T47D (cell line): ENCODE measurements around the gene PLPPR3.

Source experiments
- DNase-seq, 2 experiments: peaks; one replicate each; pipeline versions ENCODE4 v3.0.0 to v3.0.0-alpha.2; 2011 to 2012; ENCODE audit warnings: low read depth in 1 of 2, low spot score in 1 of 2
- JUND ChIP-seq: IDR thresholded peaks from 2 replicates; pipeline ENCODE4 v1.6.1; 2012; ENCODE audit warnings: low read depth
- in situ Hi-C: cut with HindIII; loops from 2 replicates; pipeline ENCODE4 v1.10.0; 2016; ENCODE audit warnings: low sequenced_read_pairs, low pct_unique_long_range_greater_than_20kb

Gene PLPPR3

DNA sequence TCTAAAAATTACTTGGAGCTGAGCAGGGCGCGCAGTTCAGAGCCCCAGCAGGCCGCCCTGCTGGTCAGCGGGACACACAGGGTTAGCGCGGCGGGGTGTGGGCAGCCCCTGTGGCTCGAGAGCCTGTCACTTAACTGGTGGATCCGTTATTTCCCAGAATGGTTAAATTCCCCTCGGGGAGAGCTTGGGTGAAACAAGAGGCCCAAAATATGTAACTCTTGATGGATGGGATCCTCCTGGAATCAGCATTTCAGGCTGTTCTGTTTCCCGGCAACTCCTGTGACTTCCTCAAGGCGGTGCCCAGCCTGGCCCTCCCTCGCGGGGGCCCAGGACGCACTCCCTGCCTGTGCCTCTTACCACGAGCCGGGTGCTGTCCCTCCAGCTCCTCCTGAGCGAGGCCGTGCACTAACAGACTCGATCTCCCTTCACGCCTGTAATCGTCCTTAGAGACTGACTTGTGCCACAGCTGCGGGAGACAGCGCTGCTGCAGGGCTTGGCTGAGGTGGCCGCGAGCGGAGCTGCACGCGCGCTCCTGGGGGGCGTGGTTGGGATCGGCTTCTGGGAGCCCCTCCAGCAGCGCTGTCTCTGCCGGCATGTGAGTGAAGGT lies 14.8 kb downstream of the PLPPR3 start:
- DNase-seq: no peak
- in situ Hi-C loops: no loop called here
- TF ChIP-seq JUND: no peak

- no peak for DNase-seq
Measured at GRCh38 chr19:805600-806550, 15.9 kb downstream of the PLPPR3 start.

GRCh38 chr19:805166-805551 lies 16.6 kb downstream of the PLPPR3 start:
- no peak for TF ChIP-seq JUND

More at GRCh38 chr19:805600-806550, 15.9 kb downstream of the PLPPR3 start:
- no peak for TF ChIP-seq JUND
- in situ Hi-C loops: no loop called here

DNA sequence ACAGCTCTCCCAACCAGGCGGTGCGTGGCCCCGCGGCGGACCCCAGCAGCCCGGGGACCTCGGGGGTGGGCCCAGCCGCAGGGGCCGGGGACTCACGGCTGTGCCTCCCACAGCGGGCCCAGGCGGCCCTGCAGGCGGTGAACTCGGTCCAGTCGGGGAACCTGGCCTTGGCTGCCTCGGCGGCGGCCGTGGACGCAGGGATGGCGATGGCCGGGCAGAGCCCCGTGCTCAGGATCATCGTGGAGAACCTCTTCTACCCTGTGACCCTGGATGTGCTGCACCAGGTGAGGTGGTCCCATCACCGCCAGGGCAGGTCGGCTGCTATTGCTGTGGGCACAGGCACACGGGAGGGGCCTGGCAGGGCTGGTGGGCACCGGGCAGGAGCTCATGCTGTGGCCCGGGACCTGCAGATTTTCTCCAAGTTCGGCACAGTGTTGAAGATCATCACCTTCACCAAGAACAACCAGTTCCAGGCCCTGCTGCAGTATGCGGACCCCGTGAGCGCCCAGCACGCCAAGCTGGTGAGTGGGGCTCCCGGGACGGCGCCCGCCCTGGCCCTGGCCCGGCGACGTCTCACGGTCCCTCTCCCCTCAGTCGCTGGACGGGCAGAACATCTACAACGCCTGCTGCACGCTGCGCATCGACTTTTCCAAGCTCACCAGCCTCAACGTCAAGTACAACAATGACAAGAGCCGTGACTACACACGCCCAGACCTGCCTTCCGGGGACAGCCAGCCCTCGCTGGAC lies 17.2 kb downstream of the PLPPR3 start:
- no peak for DNase-seq
- in situ Hi-C loops: no loop called here
- TF ChIP-seq JUND: no peak

More at GRCh38 chr19:805166-805551, 16.6 kb downstream of the PLPPR3 start:
- DNase-seq: no peak
- in situ Hi-C loops: no loop called here

DNA sequence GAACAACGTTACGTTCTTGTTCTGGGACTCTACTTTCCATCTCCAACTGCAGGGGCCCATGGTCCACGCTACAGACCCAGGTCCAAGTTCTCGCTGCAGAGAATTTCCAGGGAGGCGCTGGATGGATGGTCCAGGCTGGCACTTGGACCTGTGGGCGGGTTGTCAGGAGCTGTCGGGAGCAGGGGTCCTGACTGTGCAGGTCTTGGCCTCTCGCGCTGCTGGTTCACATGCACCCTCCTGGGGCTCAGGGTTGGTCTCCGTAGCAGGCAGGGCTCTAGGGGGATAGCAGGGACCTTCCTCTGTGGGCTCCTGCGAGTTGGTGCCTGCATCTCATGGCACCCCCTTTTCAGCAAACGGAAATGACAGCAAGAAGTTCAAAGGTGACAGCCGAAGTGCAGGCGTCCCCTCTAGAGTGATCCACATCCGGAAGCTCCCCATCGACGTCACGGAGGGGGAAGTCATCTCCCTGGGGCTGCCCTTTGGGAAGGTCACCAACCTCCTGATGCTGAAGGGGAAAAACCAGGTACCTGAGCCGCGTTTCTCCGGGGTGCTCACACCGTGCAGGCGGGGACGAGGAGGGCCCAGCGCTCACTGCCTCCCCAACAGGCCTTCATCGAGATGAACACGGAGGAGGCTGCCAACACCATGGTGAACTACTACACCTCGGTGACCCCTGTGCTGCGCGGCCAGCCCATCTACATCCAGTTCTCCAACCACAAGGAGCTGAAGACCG lies 17.9 kb downstream of the PLPPR3 start:
- no peak for TF ChIP-seq JUND
- in situ Hi-C loops: no loop called here
- no peak for DNase-seq

DNA sequence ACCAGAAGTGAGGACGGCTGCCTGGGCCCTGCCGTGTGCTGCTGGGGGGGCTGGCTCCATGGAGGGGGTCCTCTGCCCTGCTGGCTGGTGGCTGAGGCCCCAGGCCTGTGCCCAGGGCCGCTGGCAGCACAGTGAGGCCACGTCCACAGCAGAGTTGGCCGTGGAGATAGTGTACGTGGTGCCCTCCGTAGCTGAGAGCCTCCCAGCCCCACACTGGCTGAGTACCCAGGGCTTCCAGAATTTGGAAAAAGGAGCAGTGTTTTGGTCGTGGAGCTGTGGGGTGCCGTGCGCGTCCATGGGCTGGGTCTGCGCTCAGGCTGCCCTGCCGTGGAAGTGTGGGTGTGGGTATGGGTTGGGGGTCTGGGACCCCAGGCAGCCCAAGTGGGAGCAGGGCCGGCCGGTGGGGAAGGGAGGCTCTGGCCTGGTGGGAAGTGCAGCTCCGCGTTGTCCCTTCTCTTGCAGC lies 18.6 kb downstream of the PLPPR3 start:
- TF ChIP-seq JUND: no peak
- in situ Hi-C loops: no loop called here
- no peak for DNase-seq

GRCh38 chr19:802498-803098 lies 19.2 kb downstream of the PLPPR3 start:
- TF ChIP-seq JUND: no peak
- DNase-seq: peak in 1 of 2 experiments; percentile 11
- in situ Hi-C loops: no loop called here

- DNase-seq: peak in 1 of 2 experiments; percentile 69
- in situ Hi-C loops: no loop called here
- no peak for TF ChIP-seq JUND
Measured at GRCh38 chr19:801861-802497, 19.8 kb downstream of the PLPPR3 start.

- peak in 1 of 2 experiments; percentile 18 for DNase-seq
- in situ Hi-C loops: no loop called here
- no peak for TF ChIP-seq JUND
Measured at GRCh38 chr19:801030-801860, 20.5 kb downstream of the PLPPR3 start.

GRCh38 chr19:800360-801029 lies 21.3 kb downstream of the PLPPR3 start:
- DNase-seq: peak; percentile 88 to 91

More at GRCh38 chr19:800360-801029, 21.3 kb downstream of the PLPPR3 start:
- in situ Hi-C loops: no loop called here
- TF ChIP-seq JUND: no peak
